Measurements from ENCODE around the gene AP2A1. TPM values are rescaled to one million over a fixed set of nuclear protein-coding genes. Genes with fewer than 3 reads are reported as not detected.

AP2A1 gene
- polyA plus RNA-seq, 3 donors, result 49.3 to 82.4 (median 75.9) TPM

DNA sequence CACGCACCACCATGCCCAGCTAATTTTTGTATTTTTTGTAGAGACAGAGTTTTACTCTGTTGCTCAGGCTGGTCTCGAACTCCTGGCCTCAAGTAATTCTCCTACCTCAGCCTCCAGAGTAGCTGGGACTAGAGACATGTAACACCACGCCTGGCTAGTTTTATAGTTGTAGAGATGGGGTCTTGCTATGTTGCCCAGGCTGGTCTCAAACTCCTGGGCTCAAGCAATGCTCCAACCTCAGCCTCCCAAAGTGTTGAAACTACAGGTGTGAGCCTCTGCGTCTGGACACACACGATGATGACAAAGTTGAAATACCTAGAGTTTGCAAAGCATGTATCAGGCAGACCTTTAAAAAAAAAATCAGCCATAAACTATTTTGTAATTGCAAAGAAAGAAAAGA, 79.6 kb downstream of the AP2A1 start:
- 70 to 84% (median 82%) methylated on average over 5 of the region's 5 CpGs for WGBS, 3 donors
- no peak overlapping the region for H3K27ac ChIP-seq (ENCODE audit: low read depth, low read length)

DNA sequence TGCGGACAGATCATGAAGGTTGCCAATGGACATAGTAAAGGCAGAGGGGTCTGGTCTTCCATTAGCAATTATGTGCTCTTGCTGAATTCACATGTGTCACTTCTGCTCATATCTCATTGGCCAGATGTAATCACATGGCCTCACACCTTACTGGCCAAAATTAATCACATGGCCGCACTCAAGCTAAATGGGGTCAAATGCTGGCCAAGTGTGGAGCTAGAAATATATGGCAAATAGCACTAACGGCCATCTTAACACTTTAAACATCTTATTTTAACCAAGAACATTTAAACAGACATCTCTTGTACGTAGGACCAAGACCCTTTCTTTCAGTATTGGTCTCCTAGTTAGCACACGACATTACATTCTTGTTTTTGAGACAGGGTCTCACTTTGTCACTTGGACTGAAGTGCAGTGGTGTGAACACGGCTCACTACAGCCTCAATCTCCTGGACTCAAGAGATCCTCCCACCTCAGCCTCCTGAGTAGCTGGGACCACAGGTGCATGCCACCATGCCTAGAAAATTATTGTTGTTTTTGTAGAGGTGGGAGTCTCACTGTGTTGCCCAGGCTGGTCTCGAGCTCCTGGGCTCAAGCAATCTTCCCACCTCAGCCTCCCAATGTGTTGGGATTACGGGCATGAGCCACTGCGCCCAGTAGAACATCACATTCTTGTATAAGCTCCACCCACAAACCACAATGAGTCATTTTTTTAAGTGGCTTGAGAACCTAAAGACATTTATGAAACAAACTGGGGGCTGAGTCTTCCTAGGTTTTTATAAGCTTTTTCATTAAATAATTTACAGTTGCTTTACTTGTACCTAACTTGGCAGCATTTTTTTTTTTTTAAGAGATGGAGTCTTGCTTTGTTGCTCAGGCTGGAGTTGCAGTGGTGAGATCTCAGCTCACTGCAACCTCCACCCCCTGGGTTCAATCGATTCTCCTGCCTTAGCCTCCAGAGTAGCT, 81.2 kb downstream of the AP2A1 start:
- 82 to 90% (median 82%) methylated on average over 10 of the region's 10 CpGs for WGBS, 3 donors
- H3K27ac ChIP-seq (ENCODE audit: low read depth, low read length), result no peak overlapping the region

DNA sequence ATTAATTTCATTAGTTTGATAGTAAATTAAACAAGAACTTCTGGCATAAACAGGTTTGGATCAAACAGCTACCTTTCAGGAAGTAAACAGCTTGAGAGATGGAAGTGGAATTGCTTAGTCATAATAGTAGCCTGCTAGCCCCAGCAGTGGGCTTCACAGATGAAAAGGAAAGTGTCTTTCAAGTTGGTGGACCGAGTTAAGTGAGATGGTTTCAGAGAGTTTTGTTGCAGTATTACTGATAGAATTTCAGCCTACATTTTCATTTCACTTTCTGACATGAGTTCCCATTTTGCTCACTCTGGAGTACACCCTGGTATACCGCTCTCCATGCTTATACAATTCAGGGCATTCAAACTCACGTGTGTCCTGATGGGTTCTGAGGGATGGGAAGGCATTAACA, 82.1 kb downstream of the AP2A1 start:
- no peak overlapping the region for H3K27ac ChIP-seq (ENCODE audit: low read depth, low read length)
- WGBS, 3 donors, result 84 to 98% (median 95%) methylated on average over 3 of the region's 3 CpGs

DNA sequence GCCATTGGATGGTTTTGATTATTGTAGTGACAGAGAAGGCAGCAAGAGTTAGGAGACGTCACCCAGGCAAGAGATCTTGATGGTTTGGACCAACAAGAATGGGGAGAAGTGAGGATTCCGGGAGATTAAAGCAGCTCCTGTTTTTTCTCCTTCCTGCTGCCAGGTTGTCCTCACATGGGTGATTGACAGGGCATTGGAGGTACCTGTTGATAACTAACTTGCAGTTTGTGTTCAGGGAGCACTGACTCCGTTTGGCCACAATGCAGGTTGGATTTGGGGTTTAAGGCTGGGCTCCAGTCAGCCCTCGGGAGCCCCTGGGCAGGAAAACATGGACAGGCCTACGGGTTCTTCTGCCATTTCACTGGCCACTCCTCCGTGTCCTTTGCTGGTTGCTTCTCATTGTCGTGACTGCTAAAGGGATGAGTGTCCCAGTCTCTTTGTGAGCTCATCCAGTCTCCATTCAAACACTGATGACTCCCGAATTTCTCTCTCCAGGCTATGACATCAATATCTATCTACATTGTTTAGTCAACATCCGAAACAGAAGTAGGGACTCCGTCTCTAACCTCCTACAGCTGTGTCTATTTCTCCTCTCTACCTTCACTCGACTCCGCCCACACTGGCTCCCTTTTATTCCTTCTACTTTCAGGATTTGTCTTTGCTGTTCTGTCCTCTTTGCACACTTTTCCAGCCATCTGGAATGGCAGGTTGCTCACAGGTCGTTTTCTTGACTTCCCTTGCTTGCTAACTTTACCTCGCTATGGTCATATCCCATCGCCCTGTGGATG, 82.8 kb downstream of the AP2A1 start:
- WGBS, 3 donors, result 91% methylated on average over 15 of the region's 15 CpGs
- H3K27ac ChIP-seq (ENCODE audit: low read depth, low read length), result no peak overlapping the region

DNA sequence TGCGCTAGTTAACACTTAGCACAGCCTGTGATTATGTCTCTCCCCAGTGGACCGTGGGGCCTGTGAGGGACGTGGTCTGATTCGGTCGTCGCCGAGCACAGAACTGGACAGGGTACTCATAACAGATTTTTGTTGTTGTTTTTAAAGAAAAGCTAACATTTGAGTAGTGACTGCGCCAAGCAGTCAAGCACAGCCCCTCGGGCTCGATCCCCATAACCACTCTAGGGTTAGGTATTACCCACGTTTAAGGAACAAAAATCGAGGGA, 83.4 kb downstream of the AP2A1 start:
- H3K27ac ChIP-seq (ENCODE audit: low read depth, low read length), result no peak overlapping the region
- WGBS, 3 donors, result 50 to 63% (median 63%) methylated on average over 12 of the region's 12 CpGs

DNA sequence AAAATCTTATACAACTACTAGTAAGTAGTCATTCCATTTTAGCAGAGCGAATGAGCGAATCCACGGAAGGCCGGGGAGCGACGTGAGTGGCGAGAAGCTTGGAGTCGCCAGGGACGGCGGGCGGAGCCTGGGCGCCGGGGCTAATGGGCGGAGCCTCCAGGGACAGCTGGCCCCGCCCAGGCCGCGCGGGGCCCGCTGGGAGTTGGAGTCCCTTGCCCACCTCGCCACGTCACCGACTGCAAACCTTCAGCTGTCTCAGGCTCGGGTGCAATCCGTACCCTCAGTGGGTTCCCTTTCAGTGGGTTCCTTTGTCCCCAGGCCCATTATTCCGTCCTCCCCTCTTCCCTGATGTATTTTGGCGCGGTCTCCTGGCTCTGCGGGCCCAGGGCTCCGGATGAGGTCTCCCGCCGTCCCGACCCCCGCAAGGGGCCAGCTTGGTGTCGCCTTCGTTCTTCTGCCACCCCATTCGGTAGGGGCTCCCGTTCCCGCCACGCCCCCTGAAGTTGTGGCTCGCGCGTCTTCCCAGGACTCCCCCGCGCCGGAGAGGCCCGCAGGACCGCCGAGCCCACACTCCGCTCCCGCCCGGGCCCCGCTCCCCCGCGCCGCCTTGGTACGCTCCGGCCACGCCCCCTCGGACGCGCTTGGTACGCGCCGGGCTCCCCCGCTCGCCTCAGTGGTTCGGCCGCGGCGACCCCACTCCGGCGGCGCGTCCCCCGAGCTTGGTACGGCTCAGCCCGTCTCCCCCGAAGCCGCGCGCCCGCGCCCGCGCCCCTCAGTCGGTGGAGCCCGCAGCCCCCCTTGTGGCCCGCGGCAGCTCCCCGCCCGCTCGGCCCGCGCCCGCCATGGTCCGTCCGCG, 83.9 kb downstream of the AP2A1 start, which contains the start of gene PTOV1:
PTOV1 (plus strand) TSS at position 673 of the 856 bp plus-strand sequence.
- 0 to 1% (median 1%) methylated on average over 71 to 98 of the region's 98 CpGs for WGBS, 3 donors
- peak within 1 kb of the TSS; percentile 93 for H3K27ac ChIP-seq (ENCODE audit: low read depth, low read length)

DNA sequence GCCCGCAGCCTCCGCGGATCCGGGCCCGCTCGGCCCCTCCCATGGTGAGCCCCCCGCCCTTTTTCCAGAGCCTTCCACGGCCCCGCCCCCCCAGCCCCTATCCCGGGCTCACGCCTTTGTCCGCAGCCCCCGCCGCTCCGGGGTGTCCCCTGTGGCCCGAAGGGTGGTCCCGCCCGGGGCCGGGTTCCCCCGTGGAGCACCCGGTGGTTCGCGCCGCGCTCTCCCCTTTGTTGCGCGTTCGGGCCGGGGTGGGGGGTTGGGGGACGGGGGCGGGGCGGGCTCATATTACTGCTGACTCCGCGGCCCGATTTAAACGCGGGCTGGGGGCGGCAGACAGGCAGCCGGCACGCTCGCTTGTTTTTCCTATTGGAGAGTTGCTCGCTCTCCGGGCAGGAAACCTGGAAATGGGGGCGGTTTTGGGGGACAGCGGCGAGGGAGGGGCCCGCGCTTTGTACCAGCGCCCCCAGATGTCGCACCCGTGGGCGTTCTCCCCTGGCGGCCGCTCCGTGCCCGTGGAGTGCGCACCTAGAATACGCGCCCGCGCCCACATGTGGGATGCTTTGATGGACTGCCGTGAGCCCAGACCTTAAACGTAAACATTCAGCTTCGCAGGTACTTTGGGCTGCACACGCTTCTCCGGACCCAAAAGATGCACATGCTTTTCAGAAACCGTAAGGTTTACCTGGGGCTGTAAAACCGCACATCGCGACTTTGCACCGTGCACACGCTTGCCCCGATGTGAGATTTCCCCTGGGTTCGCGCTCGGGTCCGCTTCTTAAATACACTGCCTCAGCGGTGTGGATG, 84.9 kb downstream of the AP2A1 start:
- peak overlapping the region; percentile 3 for H3K27ac ChIP-seq (ENCODE audit: low read depth, low read length)
- WGBS, 3 donors, result 2 to 3% (median 2%) methylated on average over 57 to 76 of the region's 78 CpGs

DNA sequence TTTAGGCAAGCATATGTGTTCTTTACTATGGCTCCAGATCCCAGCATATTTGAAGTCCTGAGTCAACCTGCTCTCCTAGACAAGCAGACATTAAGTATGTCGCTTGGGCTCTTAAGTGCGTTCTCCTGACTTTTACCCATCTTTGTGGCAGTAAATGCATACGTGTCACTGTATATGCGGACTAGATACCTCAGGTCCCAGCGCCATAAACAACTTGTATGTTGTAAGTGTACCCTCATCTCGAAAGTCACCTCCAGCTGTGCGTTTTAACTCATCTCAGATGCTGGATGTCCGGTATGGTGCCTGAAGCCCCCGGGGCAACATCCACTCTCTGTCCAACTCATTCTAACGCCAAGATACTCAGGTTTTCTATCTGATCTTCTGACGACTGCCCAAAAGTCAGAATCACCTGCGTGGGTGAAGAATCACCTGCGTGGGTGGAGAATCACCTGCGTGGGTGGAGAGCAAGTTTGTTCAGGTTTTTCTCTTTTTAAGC, 85.9 kb downstream of the AP2A1 start:
- 67 to 81% (median 77%) methylated on average over 14 of the region's 14 CpGs for WGBS, 3 donors
- no peak overlapping the region for H3K27ac ChIP-seq (ENCODE audit: low read depth, low read length)

DNA sequence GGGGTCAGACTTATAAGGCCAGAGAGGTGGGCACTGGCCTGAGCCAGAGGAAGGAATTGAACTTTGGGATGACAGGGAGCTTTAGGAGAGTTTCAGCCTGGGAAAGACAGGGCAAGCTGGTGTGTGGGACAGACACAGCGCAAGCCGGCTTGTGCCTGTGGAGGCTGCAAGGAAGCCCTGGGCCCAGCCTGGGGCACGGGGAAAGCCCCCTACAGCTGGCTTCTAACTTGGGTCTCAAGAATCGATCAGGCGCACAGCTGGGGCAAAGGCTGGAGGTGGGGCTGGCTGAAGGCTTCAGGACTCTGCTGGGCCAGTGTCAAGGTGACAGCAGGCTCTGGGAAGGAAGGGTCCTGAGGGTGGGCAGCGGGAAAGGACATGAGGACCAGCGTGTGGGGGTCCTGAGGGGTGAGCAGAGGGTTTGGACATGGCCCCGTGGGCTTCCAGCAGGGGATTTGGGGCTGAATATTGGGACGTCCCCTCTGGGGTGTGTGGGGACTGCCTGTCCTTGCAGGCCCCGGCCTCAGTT, 87.1 kb downstream of the AP2A1 start:
- H3K27ac ChIP-seq (ENCODE audit: low read depth, low read length), result no peak overlapping the region
- 80 to 91% (median 88%) methylated on average over 9 to 10 of the region's 10 CpGs for WGBS, 3 donors

DNA sequence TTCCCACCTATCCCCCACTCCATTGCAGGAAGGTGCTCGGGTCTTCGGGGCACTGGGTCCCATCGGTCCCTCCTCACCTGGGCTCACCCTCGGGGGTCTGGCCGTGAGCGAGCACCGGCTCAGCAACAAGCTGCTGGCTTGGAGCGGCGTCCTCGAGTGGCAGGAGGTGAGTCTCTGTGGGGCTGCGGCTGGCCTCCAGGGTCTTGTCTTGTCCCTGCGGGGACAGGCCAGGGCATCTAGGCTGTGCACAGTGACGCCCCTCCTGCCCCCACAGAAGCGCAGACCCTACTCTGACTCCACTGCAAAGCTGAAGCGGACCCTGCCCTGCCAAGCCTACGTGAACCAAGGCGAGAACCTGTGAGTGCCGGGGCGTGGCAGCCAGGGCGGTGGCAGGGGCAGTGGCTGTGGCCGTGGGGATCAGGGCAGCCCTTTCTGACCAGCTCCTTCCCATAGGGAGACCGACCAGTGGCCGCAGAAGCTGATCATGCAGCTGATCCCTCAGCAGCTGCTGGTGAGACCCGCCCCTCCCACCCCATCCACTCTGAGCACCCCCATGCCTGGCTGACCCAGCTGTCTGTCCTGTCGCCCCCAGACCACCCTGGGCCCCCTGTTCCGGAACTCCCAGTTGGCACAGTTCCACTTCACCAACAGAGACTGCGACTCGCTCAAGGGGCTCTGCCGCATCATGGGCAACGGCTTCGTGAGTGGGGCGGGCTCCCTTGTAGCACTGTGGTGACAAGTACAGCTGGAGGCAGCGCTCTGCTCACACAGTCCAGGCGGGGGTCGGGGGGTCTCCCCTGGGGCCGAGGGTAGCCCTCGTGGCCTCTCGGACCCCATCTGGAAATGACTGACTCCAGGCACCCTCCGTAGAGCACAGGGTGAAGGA, 87.8 kb downstream of the AP2A1 start:
- 87 to 88% (median 88%) methylated on average over 35 to 39 of the region's 39 CpGs for WGBS, 3 donors
- H3K27ac ChIP-seq (ENCODE audit: low read depth, low read length), result no peak overlapping the region

DNA sequence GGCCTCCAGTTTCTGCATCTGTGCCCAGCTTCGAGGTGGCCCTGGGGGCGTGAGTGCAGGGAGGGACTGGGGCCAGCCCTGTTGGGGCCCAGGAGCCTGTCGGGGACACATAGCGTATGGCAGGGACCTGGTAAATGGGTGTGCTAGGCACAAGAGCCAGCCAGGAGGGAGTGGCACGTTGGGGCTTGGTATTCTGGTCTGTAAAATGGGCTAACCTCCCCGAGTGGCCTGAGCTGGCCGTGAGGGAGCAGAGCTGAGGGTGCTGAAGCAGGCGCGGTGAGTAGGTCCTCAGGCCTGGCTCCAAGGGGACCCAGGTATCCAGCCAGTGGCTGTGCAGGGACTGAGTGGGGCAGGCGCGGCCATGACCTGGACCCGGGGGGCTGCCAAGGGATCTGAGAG, 88.5 kb downstream of the AP2A1 start:
- H3K27ac ChIP-seq (ENCODE audit: low read depth, low read length), result no peak overlapping the region
- 91 to 92% (median 91%) methylated on average over 12 of the region's 12 CpGs for WGBS, 3 donors

DNA sequence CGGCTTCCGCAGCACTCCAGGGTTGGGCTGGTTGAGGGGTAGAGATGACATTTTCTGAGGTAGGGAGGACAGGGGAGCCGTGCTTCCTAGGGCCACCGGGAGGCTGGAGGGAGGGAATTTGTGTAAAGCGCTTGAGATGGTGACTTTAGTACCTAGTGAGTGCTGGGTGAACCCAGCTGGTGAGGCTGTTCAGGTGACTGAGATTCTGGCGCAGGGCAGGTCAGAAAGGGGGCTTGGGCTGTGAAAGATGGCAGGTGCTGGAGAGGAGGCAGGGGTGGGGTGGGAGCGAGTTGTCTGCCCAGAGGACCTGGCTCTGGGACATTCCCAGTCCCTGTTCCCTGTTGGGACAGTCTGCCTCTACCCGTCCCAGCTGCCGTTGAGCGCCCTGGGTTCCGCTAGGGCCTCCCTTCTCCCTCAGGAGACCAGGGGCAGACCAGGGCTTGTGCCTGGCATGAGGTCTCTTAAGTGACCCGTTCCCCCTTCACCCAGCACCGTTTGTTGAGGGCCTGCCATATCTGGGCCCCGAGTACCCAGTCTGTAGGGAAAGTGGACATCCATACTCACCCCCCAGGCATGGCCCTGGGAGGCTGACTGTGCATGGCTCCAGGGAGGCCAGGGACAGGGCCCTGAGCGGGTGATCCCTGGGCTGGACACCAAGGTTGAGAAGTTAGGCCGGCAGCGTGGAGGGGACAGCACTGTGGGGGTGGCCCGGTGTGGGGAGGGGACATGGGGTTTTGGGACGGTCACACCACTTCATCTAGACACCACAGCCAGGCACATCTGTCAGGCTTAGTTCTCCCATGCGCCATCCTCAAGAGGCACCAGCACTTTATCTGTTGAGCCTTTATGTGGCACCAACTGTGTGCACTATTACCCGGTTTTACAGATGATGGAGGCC, 89.1 kb downstream of the AP2A1 start:
- H3K27ac ChIP-seq (ENCODE audit: low read depth, low read length), result no peak overlapping the region
- 78 to 86% (median 81%) methylated on average over 21 of the region's 21 CpGs for WGBS, 3 donors

DNA sequence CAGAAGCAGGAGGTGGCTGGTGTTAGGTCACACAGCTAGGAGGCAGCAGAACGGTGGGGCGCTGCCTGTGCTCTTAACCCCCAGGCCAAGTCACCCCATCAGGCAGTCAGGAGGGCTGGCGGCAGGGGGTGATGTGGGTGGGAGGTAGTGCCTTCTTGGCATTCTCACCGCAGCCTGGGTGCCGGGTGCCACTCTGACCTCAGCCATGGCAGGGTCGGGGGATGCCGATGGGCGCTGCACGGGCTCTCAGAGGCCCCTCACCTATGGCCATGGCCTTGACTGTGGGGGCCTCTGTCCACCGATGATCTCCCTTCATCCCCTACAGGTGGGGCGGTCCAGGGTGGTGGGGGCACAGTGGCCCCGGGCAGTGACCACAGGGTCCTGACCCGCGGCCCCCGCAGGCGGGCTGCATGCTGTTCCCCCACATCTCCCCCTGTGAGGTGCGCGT, 89.8 kb downstream of the AP2A1 start:
- H3K27ac ChIP-seq (ENCODE audit: low read depth, low read length), result no peak overlapping the region
- WGBS, 3 donors, result 88 to 92% (median 92%) methylated on average over 17 to 18 of the region's 18 CpGs

All from adipose tissue (tissue), 3 donors.